K562 (cell line): ENCODE measurements around the gene ST8SIA4. TPM values are rescaled to one million over a fixed set of nuclear protein-coding genes. Genes with fewer than 3 reads are reported as not detected.

Experiments
- ATAC-seq: fragments of 200-7000 bp; cut with Tn5 transposase; 3 replicates; pipeline ENCODE4 v1.9.1; 2020; ENCODE audit warnings: moderate library complexity
- BruUV-seq: library from RNA; stranded (reverse); fragments of 400-500 nt; replicated peaks from 2 replicates; lab custom pipeline; 2021; lab: Mats Ljungman, UMichigan
- CTCF ChIA-PET: fragments of 300-600 bp; formaldehyde crosslinking; extraction: SDS; loops from one replicate; lab custom pipeline; 2021; ENCODE audit warnings: low intra/inter-chr PET ratio; lab: Yijun Ruan, JAX
- POLR2A ChIA-PET: fragments of 300-600, 350-650 bp; sonication (Branson Sonifier 250); formaldehyde crosslinking; extraction: SDS; loops from one replicate; lab custom pipeline; 2021; ENCODE audit warnings: antibody characterized with exemption, inconsistent platforms; lab: Yijun Ruan, JAX
- DNase-seq, 4 experiments: peaks; one replicate each; pipeline versions ENCODE4 v3.0.0 to v3.0.0-alpha.2; 2011 to 2018; ENCODE audit warnings: low spot score in 3 of 4, mixed read lengths in 3 of 4; ENCODE audit errors: extremely low read depth in 1 of 4
- FAIRE-seq: peaks from 2 replicates; lab custom pipeline; 2011; peaks lifted over from hg19 to GRCh38; lab: Jason Lieb, UNC
- H2AFZ ChIP-seq: 2 replicates; pipeline ENCODE4 v1.6.0; 2011; ENCODE audit warnings: low read depth, low read length, control low read depth, inconsistent platforms
- H3K27ac ChIP-seq: fragments of 200-600 bp; 3 replicates; pipeline ENCODE4 v1.8.0; 2011; ENCODE audit warnings: low read depth, mild to moderate bottlenecking, control low read depth, inconsistent platforms, low read length, moderate library complexity, mixed read lengths; ENCODE audit errors: extremely low read depth
- H3K27me3 ChIP-seq, 2 experiments: fragments of 300-600 bp in 1 of 2; 2 replicates in 1 of 2; 3 replicates in 1 of 2; pipeline versions ENCODE4 v1.6.0 to v1.8.0; 2011; ENCODE audit warnings: inconsistent platforms in 2 of 2, low read length in 2 of 2, mild to moderate bottlenecking in 1 of 2, mixed read lengths in 1 of 2, moderate library complexity in 1 of 2; ENCODE audit not compliant: control insufficient read depth in 2 of 2, insufficient read depth in 2 of 2
- H3K36me3 ChIP-seq: fragments of 300-600 bp; 3 replicates; pipeline ENCODE4 v1.8.0; 2011; ENCODE audit warnings: mild to moderate bottlenecking, low read length, inconsistent platforms; ENCODE audit not compliant: control insufficient read depth, insufficient read depth
- H3K4me1 ChIP-seq, 2 experiments: fragments of 200-600 bp in 1 of 2; replicated peaks in 1 of 2; 2 replicates in 1 of 2; 3 replicates in 1 of 2; pipeline versions ENCODE4 v1.5.1 to v1.8.0; 2011; ENCODE audit warnings: inconsistent platforms in 2 of 2, low read length in 2 of 2, mild to moderate bottlenecking in 1 of 2, mixed read lengths in 1 of 2, moderate library complexity in 1 of 2; ENCODE audit not compliant: control insufficient read depth in 2 of 2, insufficient read depth in 2 of 2
- H3K4me2 ChIP-seq: 2 replicates; pipeline ENCODE4 v1.6.1; 2011; ENCODE audit warnings: low read length, control low read depth, inconsistent platforms, mixed read lengths; ENCODE audit not compliant: insufficient read depth
- H3K4me3 ChIP-seq: fragments of 200-600 bp; sonication (generic), shearing (Covaris generic); 2 replicates; pipeline ENCODE4 v1.5.1; 2016; ENCODE audit warnings: control low read depth, inconsistent platforms
- H3K79me2 ChIP-seq: fragments of 200-600 bp; 3 replicates; pipeline ENCODE4 v1.8.0; 2011; ENCODE audit warnings: low read length, inconsistent platforms; ENCODE audit not compliant: control insufficient read depth, insufficient read depth
- H3K9ac ChIP-seq, 2 experiments: 2 replicates each; pipeline versions ENCODE4 v1.6.0 to v1.6.1; 2011; ENCODE audit warnings: low read depth in 2 of 2, low read length in 2 of 2, control low read depth in 1 of 2, inconsistent platforms in 1 of 2, mild to moderate bottlenecking in 1 of 2, mixed read lengths in 1 of 2; ENCODE audit not compliant: insufficient read depth in 1 of 2
- H3K9me1 ChIP-seq: one replicate; pipeline ENCODE4 v1.6.0; 2011; ENCODE audit warnings: inconsistent platforms, mild to moderate bottlenecking, low read length, moderate library complexity; ENCODE audit not compliant: control insufficient read depth, insufficient read depth
- H3K9me3 ChIP-seq: replicated peaks from 2 replicates; pipeline ENCODE4 v1.5.1; 2011; ENCODE audit warnings: low read depth, low read length, inconsistent platforms; ENCODE audit not compliant: control insufficient read depth, insufficient read depth
- H4K20me1 ChIP-seq: replicated peaks from 2 replicates; pipeline ENCODE4 v1.6.1; 2011; ENCODE audit warnings: low read length, inconsistent platforms, mixed read lengths; ENCODE audit not compliant: control insufficient read depth, insufficient read depth
- EGR1 ChIP-seq: fragments of 450-650 bp; conservative IDR thresholded peaks from 2 replicates; pipeline ENCODE4 v1.6.1; 2017; ENCODE audit warnings: mild to moderate bottlenecking
- FOXO4 ChIP-seq: fragments of 450-650 bp; formaldehyde crosslinking; IDR thresholded peaks from 2 replicates; pipeline ENCODE4 v1.4.0; 2020; ENCODE audit warnings: mild to moderate bottlenecking, moderate library complexity
- GABPB1 ChIP-seq: sonication (generic); formaldehyde crosslinking; IDR thresholded peaks from 2 replicates; pipeline ENCODE4 v1.8.0; 2022; ENCODE audit warnings: mild to moderate bottlenecking, missing genetic modification reagents
- HMGN3 ChIP-seq: IDR thresholded peaks from 2 replicates; pipeline ENCODE4 v1.6.1; 2011; ENCODE audit warnings: borderline replicate concordance, low read depth, mild to moderate bottlenecking, mixed read lengths, low read length; ENCODE audit not compliant: insufficient read length; ENCODE audit errors: extremely low read depth
- KHSRP ChIP-seq: fragments of 450-650 bp; IDR thresholded peaks from 2 replicates; pipeline ENCODE4 v1.6.1; 2017
- MCM7 ChIP-seq, 2 experiments: fragments of 450-650 bp; IDR thresholded peaks; 2 replicates each; pipeline ENCODE4 v1.6.1; 2016 to 2018
- PHB ChIP-seq: fragments of 250-450 bp; sonication (Bioruptor Pico); IDR thresholded peaks from 2 replicates; pipeline ENCODE4 v1.5.0; 2021
- RCOR1 ChIP-seq, 2 experiments: IDR thresholded peaks; 2 replicates each; pipeline ENCODE4 v1.6.1; 2012; ENCODE audit warnings: low read depth in 2 of 2, low read length in 2 of 2, borderline replicate concordance in 1 of 2, improper control_type of control experiment in 1 of 2
- REST ChIP-seq, 2 experiments: fragments of 450-650 bp; formaldehyde crosslinking in 1 of 2; IDR thresholded peaks; 2 replicates each; pipeline versions ENCODE4 v1.4.0 to v1.6.1; 2014 to 2020; ENCODE audit warnings: mild to moderate bottlenecking in 2 of 2, borderline replicate concordance in 1 of 2, low read depth in 1 of 2
- RFX5 ChIP-seq: IDR thresholded peaks from 2 replicates; pipeline ENCODE4 v1.6.1; 2011; ENCODE audit warnings: low read depth, mild to moderate bottlenecking, improper control_type of control experiment, low read length
- TARDBP ChIP-seq: fragments of 450-650 bp; IDR thresholded peaks from 2 replicates; pipeline ENCODE4 v1.6.1; 2016
- TCF7 ChIP-seq: sonication (generic); IDR thresholded peaks from 2 replicates; pipeline ENCODE4 v1.6.1; 2016; ENCODE audit warnings: antibody characterized with exemption, borderline replicate concordance
- ZNF140 ChIP-seq: fragments of 250-450 bp; sonication (Bioruptor Pico); IDR thresholded peaks from 2 replicates; pipeline ENCODE4 v1.8.0; 2021; ENCODE audit warnings: moderate library complexity, mild to moderate bottlenecking, inconsistent platforms
- ZNF695 ChIP-seq: fragments of 450-650 bp; formaldehyde crosslinking; IDR thresholded peaks from 2 replicates; pipeline ENCODE4 v1.4.0; 2020; ENCODE audit warnings: mild to moderate bottlenecking, moderate library complexity
- ZNF79 ChIP-seq: fragments of 250-450 bp; sonication (Bioruptor Pico); IDR thresholded peaks from 2 replicates; pipeline ENCODE4 v1.4.0; 2020; ENCODE audit warnings: low read depth, mild to moderate bottlenecking, moderate library complexity
- WGBS: fragments of 100-300 bp; shearing (Covaris generic); methylation state at CpG from one replicate; pipeline ENCODE4 v1.1.6; 2016; ENCODE audit warnings: low coverage, mixed read lengths; ENCODE audit not compliant: insufficient coverage; ENCODE audit errors: missing lambda C conversion rate; 5-methylcytosine and 5-hydroxymethylcytosine counted together
- in situ Hi-C: fragments of 300-500 bp; cut with MboI; formaldehyde crosslinking; loops from 4 replicates; pipeline ENCODE4 v1.15.0; 2018; ENCODE audit warnings: inconsistent platforms, mixed read lengths
- intact Hi-C: fragments of 100-400 bp; cut with micrococcal nuclease; formaldehyde crosslinking; loops from 2 replicates; pipeline ENCODE4 v1.14.2; 2022
- polyA plus RNA-seq, 8 experiments: library from polyadenylated mRNA; depleted of rRNA in 4 of 8; stranded (reverse) in 5 of 8; unstranded in 3 of 8; fragments of >200 nt; fragmentation: Nextera tagmentation in 2 of 8; fragmentation: Illumina TruSeq in 1 of 8; extraction: Ambion mirVana in 2 of 8; extraction: Trizol in 1 of 8; gene quantifications; 2 replicates each; pipeline versions ENCODE4 v1.2.1 to v1.2.3, GENCODE V29; 2011 to 2014; ENCODE audit warnings: inconsistent platforms in 1 of 8, missing spikeins in 1 of 8
- total RNA-seq, 7 experiments: library from RNA; depleted of rRNA in 6 of 7; stranded (reverse); fragments of >200 nt in 6 of 7; fragmentation: Illumina TruSeq in 2 of 7; extraction: Trizol in 2 of 7; gene quantifications; 2 replicates each; pipeline versions ENCODE4 v1.2.1 to v1.2.3, GENCODE V29; 2011 to 2021; ENCODE audit warnings: low replicate concordance in 1 of 7

The ST8SIA4 gene
- total and polyA plus RNA-seq, 9 of the 15 experiments (the other 6 are each of a cell fraction or from before 2014, with no cell fraction given): 0.22 to 2.0 (median 0.54) TPM

GRCh38 chr5:100863739-100864138, 39.3 kb downstream of the ST8SIA4 start:
- Histone ChIP-seq H3K9ac (no peak overlapping the region), H3K9me3 (0 out of 2 replicates have a peak, but pooled peaks cover 3% of the 10 kb centered on the region), H3K4me1 (no peaks in the 10 kb centered on the region), H3K36me3 (no peaks in the 10 kb centered on the region), H3K27me3 (no peaks in the 10 kb centered on the region), H2AFZ (no peak overlapping the region), H3K9me1 (no peaks in the 10 kb centered on the region), H3K27ac (no peak overlapping the region), H3K4me3 (no peak overlapping the region), H3K4me2 (no peak overlapping the region), H4K20me1 (no peaks in the 10 kb centered on the region), H3K79me2 (no peaks in the 10 kb centered on the region)
- CTCF ChIA-PET: no interaction called here
- no TSS peak for BruUV-seq
- no peak for FAIRE-seq
- intact Hi-C loops: no loop called here
- DNase-seq: no peak
- in situ Hi-C loops: no loop called here
- ATAC-seq: no peak
- POLR2A ChIA-PET: no interaction called here
- 24% methylated on average over 2 of the region's 2 CpGs for WGBS
- TF ChIP-seq GABPB1 (no peak), TCF7 (no peak), EGR1 (no peak), ZNF79 (no peak), HMGN3 (no peak), ZNF140 (CRISPR knock-in tag) (no peak), TARDBP (no peak), RFX5 (no peak), KHSRP (no peak), RCOR1 (IDR thresholded peaks at IDR 0.05; ENCODE audit: borderline replicate concordance in 1 of 2, low read depth in 2 of 2, low read length in 2 of 2) (no peak), PHB (no peak), MCM7 (IDR thresholded peaks at IDR 0.05) (no peak), FOXO4 (no peak), REST (IDR thresholded peaks at IDR 0.05; ENCODE audit: borderline replicate concordance) (no peak), REST (CRISPR knock-in tag; IDR thresholded peaks at IDR 0.05; ENCODE audit: low read depth) (no peak), ZNF695 (CRISPR knock-in tag) (no peak)
